HG03095 (cell line): ENCODE data around the gene KCNJ10.

ENCODE experiments used
- ATAC-seq: cut with Tn5 transposase; IDR thresholded peaks from one replicate; pipeline ENCODE4 v1.9.1; 2021; ENCODE audit warnings: moderate library complexity; ENCODE audit not compliant: unreplicated experiment

The KCNJ10 gene

GRCh38 chr1:160099716-160100375 is 29.9 kb upstream of the KCNJ10 start:
- no peak for ATAC-seq

GRCh38 chr1:160098852-160099561 is 29.0 kb upstream of the KCNJ10 start:
- ATAC-seq: peak; percentile 76

GRCh38 chr1:160097911-160098851 is 28.2 kb upstream of the KCNJ10 start, which contains the start of gene IGSF8:
IGSF8 (minus strand) TSS chr1:160098619; CDS start chr1:160098472, 147 bp downstream.
- ATAC-seq: peak; percentile 35

GRCh38 chr1:160097151-160097910 is 27.4 kb upstream of the KCNJ10 start:
- ATAC-seq: no peak

DNA sequence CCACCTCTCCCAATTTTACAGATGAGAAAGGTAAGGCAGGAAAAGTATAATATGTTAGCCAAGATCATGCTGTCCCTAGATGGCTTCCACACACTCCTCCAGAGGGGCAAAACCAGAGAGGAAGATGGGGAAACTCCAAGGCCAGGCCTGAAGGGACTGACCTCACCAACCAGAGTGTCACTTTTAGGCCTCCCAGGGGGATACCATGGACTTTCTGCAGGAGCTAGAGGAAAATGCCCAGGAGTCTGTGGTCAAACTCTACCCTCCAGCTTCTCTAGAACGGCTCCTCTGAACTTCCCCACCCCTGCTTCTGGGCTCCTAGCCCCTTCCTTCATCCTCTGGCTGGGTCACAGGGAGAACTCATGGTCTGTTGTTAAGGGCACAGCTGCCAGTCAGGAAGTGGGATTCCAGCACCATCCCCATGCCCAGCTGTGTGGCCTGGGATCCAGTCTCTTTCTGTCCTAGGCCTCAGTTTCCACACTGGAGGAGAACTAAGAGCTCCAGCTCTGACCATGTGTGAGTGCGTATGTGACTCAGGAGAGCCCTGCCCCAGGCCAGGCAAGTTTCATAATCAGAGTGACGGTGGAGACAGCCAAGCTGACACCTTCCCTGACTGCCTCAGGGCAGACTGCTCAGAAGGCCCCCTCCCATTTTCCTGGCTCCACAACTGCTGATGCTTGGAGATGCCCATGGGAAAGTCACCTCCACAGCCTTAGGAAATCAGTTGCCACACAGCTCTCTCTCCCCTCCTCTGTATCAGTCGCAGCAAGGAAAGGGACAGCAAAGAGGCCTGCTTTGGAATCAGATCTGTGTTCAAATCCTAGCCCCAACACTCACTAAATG is 26.5 kb upstream of the KCNJ10 start:
- ATAC-seq: no peak

DNA sequence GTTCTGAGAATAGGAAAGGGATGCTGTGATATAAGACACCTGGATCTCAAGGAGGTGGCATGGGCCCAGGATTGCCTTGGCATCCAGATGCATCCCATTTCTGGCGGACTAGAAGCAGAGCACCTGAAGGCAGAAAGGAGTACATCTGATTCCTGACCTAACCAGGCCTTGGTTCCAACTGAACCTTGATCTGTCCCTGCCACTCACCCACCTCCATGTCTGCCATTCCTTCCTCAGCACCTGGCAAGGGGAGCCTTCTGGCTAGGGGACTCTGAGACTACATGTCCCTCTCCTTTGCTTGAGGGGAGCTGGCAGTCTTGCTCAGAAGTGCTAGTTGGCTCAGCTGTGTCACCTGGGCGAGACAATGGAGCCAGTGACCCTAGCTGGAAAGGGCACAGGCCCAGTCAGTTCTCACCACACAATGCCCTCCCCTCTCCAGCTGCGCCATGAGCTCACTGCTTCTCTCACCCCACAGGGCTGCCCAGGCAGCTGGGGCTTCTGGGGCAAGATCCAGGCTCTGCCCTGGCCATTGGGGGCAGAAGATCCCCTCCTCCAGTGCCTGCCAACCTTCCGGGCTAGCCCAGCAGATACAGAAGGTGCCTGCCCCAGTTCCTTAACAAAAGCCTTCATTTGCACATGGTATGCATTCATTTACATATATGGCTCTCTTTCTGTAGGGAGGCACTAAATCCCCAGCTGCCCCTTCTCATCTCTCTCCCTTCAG is 25.6 kb upstream of the KCNJ10 start:
- no peak for ATAC-seq

GRCh38 chr1:160094806-160095205 is 24.8 kb upstream of the KCNJ10 start:
- no peak for ATAC-seq

GRCh38 chr1:160094291-160094625 is 24.3 kb upstream of the KCNJ10 start:
- ATAC-seq: no peak

DNA sequence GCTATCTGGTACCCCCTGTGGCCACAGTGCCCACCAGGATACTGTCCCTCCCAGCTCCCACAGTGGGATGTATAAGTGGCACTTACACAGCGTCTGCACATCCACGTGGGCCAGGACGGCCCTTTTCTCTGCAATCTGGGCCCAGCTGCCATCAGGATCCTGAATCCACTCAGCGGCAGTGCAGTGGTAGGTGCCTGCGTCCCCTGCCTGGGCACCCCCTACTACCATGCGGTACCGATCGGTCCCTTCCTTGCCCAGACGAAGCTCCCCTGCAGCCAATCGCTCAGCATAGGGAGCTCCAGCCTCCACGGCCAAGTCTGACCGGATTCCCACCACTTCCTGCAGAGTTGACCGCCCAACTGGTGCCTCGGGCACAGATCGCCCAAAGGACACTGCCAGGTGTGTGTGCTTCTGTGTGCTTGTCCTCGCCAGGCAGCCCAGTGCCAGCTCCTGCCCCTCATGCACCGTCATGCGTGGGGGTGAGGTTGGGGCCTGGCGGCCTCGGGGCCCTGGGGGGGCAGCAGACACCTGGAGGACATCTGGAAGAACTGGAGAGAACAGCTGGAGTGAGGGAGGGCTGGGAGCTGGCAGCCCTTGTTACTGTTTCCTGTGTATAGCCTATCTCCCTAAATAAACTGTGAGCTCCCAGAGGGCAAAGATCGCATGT is 23.8 kb upstream of the KCNJ10 start:
- no peak for ATAC-seq

DNA sequence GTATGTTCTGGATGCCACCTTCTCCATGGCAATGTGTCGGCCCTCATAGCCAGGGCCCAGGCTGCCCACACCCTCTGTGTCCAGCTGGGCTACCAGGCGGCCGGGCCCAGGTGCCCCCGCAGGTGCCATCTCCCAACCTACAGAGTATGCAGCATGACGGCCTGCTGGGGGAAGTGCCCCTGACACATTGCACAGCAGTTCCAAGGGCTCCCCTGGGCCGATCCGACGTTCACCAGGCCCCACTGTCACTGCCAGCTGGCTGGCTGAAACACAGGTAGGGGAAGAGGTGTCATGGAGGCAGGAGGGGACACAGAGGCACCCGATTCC is 23.1 kb upstream of the KCNJ10 start:
- no peak for ATAC-seq

DNA sequence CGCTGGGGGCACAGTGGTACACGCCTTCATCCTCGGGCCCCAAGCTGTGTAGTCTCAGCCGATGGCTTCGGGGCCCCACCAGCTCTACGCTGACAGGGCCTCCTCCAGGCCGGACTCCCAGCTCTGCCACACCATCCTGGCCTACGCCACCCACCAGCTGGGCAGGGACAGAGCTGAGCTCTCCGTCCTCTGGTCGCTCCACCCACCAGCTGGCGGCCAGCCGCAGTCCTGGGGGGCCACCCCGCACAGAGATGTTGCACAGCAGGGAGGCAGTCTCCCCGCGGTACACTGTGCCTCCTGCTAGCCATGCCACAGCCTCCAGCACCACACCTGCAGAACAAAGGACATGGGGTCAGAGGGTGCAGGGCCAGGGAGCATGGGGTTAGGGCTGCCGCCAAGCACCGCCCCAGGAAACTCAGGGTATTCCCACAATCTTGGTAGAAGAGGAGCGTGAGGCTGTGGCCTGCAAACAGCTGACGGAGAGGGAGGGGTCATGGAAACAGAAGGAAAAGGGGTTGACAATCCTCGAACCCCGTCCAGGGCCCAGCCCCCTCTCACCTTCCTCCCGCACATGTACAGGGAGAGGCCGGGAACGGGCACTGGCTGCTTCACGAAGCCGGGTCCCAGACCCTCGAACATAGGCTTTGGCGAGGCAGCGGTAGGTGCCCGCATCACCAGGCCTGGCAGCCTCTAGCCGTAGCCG is 22.6 kb upstream of the KCNJ10 start:
- no peak for ATAC-seq

DNA sequence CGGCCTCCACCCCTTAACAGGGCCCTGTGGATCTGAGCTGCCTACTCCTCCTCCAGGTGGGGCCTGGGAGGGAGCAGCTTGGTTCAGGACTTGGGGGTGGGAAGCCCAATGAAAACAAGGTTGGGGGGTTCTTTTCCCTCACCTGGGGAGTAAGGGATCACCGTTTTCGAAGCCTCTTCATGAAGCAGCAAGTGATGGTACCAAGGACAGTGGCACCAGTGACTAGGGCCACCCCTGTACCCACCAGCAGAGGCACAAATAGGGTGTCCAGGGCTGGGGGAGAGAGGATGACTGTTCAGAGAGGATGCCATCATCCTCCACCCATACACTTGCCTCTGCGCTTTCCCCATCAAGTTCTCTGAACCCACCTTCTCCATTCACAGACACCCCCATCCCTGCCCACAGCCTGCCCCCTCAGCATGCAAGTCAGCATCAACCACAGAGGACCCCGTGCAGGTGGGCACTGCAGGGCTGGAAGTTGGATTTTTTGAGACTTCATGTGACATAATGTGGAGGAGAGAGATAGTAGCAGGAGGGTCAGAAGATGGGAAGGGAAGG is 21.8 kb upstream of the KCNJ10 start:
- no peak for ATAC-seq

- ATAC-seq: no peak
These were observed 20.8 kb upstream of the KCNJ10 start for GRCh38 chr1:160090760-160091159.

DNA sequence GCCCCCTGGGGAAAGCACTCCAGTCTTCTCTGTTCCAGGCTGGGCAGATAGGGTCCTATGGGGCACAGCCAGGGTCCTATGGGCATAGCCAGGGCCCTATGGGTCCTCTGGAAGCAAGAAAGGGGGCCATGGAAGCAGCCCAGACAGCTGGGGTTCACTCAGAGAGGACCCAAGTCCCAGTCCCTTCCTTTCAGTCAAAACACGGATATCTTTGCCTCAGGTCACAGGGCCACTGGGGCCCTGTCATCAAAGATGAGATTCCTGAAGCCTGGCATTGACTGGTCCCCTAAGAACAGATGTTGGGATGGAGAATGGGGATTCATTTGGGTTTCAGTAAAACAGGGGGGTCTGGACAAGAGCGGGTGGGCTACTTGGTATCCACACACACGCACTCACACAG is 19.9 kb upstream of the KCNJ10 start:
- no peak for ATAC-seq

- no peak for ATAC-seq
These were observed 17.2 kb upstream of the KCNJ10 start for GRCh38 chr1:160087118-160087662.

DNA sequence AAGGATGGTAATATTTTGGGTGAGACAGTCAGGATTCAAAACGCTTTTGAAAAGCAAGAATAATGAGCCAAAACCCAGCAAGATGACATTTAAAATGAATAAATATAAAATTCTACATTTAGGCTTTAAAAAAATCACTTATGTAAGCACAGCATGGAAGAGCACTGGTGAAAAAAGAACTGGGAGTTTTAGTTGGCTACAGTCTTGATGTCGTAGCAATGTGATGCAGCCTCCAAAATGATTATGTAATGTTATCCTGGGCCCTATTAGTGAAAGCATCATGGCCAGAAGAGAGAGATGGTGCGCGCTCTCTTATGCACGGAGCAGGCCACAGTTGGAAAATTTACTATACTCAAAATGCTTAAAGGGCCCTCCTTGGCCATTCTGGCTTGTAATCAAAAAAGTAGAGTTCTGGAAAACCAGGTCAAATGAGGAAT is 16.5 kb upstream of the KCNJ10 start:
- no peak for ATAC-seq

DNA sequence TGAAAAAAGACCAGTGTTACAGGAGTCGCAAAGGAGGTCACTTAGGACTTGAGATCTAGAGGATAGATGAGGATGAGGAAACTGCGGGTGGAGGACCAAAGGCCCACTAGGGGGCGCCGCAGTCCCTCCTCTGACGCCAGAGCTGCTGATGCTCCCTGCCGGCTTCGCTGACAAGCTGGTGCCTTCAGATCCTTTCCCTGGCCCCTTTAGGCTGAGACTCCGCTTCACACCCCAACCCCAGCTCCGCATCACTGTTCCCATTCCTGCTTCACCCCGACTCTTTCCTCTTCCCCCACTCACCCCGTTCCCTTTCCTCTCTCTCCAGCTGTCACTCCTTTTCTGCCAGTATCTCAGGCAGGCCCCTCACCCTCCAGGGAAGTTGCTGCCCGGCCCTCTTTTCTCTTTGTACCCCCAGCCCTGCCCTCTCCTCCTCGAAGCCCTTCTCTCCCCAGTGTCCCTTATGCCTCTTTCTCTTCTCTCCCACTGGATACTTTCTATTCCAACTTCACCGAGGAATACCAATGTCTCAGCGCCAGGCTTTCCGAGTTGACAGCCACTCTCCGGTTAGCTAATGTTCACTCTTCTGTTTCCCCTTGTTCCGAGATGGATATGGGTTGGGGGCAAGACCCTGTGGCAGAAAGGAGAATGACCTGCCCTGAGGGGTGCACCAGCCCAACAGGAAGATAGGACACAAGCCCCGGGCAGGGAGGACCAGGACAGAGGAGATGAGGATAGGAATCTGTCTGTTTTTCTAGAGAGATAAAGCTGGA is 15.9 kb upstream of the KCNJ10 start:
- no peak for ATAC-seq
